NCI-H128 (cell line): Measurements from ENCODE around the gene SND1.

ENCODE experiments used
- DNase-seq: peaks from one replicate; lab custom pipeline; 2025; ENCODE audit not compliant: unreplicated experiment; lab: John Stamatoyannopoulos, UW

SND1 gene

DNA sequence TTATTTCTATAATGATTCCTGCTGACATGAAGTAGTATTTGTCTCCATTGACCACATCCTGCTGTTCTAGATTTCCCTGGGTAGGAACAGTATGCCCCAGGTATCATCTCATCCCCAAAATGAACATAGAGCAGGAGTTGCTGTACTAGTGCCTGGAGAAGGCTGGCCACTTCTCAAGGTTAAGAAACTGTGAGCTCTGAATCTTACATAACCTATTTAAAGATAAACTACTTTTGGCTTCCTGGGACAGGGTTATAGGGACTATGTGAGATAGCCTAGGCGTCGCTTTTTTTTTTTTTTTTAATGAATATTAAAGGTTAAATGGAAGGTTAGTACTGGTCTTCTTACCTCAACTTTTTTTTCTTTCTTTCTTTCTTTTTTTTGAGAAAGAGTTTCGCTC is 276.2 kb downstream of the SND1 start:
- DNase-seq = no peak

DNA sequence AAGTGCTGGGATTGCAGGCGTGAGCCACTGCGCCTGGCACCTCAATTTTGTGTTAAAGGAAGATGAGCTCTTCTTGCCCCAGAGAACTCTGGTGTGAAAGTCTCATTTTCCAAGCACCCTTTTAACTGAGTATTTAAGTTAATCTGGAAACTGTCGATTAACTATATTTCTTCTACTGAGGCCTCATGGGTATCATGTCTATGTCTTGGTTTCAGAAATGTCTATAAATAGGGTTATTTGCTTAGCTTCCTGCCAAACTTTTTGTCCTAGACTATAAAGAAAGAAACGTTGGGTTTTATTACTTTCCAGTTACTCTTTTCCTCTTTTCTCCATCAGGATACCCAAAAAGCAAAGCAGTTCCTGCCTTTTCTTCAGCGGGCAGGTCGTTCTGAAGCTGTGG is 276.9 kb downstream of the SND1 start:
- no peak for DNase-seq

- no peak for DNase-seq
Measured at GRCh38 chr7:127930341-127931328, 278.6 kb downstream of the SND1 start.

GRCh38 chr7:127932076-127932475 is 280.1 kb downstream of the SND1 start:
- DNase-seq = no peak

- DNase-seq = no peak
Measured at GRCh38 chr7:127932496-127932895, 280.5 kb downstream of the SND1 start.

- no peak for DNase-seq
Measured at GRCh38 chr7:127933146-127933545, 281.2 kb downstream of the SND1 start.

DNA sequence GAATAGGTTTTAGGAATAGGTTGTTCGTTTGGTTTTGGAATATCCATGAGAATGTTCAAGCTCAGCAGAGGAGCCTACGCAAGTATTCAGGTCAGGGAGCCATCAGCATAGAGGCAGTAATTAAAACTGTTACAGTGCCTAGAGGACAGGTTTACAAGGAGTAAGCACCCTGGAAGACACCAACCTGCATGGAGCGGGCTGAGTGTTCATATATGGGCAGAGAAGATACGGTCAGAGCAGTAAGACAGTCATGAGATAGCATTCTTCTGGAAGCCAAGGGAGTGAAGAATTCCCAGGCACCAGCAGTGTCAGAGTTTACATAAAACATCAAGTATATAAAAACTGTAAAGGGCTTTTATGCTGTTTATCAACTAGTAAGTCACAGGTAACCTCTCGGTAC is 282.7 kb downstream of the SND1 start:
- no peak for DNase-seq

GRCh38 chr7:127935847-127936376 is 283.9 kb downstream of the SND1 start:
- DNase-seq = no peak

- no peak for DNase-seq
Measured at GRCh38 chr7:127937066-127937680, 285.2 kb downstream of the SND1 start.

- DNase-seq = no peak
Measured at GRCh38 chr7:127938588-127938987, 286.6 kb downstream of the SND1 start.

GRCh38 chr7:127940381-127941160 is 288.6 kb downstream of the SND1 start:
- DNase-seq = no peak

DNA sequence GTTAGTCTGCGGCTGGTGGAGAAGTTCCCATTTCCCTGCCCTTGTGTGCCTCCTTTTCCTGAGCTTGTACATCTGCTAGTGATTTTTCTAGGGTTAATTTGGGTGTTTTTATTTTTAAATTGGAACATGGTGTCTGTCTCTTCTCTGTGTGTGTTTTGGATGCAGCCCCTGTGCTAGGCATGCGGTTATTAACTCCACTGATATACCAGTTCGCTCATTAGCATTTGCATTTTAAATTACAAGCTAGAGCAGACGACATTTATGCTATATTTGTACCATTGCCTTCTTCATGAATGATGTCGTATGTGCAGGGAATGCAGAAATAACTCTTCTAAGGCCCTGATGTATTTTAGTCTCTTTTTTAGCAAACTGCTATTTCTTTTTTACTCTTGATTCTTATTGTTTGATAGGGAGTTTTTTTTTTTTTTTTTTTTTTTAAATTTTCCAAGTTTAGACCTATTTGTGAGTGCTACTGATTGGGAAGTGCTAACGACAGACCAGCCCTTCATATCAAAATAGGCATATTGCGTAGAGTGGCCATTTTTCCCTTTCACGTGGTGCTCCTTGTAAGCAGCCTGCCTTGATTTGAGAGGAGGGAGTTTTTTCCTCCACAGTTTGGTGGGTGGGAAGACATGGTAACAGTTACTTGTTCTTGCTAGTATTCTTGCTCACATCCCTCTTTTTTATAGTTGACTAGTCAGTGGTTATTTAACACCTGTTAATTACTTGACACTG is 289.6 kb downstream of the SND1 start:
- no peak for DNase-seq

GRCh38 chr7:127943541-127944521 is 291.8 kb downstream of the SND1 start:
- peak; percentile 95 for DNase-seq

- DNase-seq = no peak
Measured at GRCh38 chr7:127946111-127946510, 294.1 kb downstream of the SND1 start.

GRCh38 chr7:127946847-127947246 is 294.9 kb downstream of the SND1 start:
- DNase-seq = no peak

- no peak for DNase-seq
Measured at GRCh38 chr7:127948312-127948711, 296.3 kb downstream of the SND1 start.

GRCh38 chr7:127948930-127949329 is 296.9 kb downstream of the SND1 start:
- DNase-seq = no peak

DNA sequence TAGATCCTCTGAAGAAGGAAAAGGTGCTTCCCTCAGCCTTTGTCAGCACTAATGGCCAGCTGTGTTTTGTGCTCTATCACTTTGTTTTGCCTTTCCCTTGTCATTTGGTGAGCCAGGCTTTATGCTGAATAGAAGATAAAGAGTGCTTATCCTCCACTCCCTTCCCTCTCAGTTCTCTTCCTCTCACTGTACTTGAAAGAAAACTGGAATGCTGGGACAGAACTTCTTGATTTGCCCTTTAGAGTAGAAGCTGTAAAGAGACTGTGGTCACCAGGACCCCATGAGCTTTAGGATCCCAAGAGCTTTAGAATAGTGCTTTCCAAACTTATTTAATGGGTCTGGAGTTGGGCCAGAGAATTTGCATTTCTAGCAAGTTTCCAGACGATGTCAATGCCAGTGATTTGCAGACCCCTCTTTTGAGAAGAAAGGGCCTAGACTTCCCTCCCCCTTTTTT is 297.8 kb downstream of the SND1 start:
- no peak for DNase-seq

DNA sequence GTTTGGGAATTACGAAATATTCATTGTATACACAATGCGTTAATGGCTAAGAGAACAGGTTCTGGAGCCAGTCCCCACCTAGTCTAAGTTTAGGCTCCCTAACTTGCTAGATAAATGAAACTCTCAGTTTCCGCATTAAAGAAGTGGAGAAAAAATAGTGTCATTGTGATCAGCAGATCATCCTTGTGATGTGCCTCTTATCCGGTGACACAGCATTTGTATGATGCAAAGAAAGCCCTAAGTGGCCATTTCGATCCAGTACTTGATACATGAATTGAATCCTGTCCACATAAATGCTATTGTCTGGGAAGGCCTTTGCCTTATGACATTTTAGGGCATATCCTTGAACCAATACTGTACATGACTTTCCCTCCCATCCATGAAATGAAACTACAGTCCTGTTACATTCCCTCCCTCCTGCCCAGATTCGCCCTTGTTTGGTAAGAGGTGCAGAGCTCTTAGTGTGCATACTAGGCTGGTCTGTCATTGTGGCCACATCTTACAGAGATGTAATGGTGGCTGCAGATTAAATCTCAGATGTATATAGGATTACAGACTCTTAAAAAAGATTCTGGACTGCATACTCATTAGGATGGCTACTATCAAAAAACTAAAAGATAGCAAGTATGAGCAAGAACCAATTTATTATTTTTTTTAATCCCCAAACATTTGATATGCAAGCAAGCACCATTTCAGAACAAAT is 298.4 kb downstream of the SND1 start:
- DNase-seq = no peak
